HG02884 (cell line): ENCODE results near the gene TRERF1.
A peak's percentile ranks its signal among the peaks of the same experiment; 100 is the strongest.

Experiments used
- ATAC-seq: cut with Tn5 transposase; IDR thresholded peaks from one replicate; pipeline ENCODE4 v1.9.1; 2021; ENCODE audit warnings: mild to moderate bottlenecking, moderate library complexity; ENCODE audit not compliant: unreplicated experiment

The TRERF1 gene

DNA sequence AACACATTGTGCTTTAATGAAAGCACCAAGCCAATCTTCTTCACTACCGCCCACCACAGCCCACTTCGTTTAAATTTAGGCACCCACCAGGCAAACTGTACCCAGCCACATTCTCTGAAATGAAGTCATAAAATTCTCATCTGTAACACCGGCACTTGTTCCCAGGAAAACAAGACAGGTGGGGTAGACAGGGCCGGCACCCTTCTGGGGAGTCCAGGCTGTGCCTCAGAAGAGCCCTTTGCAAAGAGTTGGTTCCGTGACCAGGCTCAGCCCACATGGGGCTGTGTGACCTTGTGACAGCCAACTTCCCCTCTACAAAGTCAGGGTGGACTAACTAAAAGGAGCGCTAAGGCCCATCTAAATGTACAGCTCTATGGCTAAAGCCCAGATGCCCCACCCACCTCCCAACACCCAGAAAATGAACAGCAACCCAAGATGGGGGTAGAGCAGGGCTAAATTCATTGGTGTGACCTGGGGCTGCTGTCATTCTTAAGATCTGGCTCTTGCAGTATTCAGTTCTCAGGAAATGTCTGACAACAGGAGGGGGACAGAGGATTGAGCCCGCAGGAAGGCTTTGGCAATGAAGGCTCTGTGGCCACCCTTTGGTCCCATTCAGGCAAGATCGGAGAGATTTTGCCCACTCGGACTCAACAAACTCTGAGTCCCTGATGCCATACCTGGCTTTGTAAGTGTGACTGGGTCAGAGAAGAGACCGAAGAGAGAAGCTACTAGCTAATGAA, 56.7 kb downstream of the TRERF1 start:
- ATAC-seq = no peak

DNA sequence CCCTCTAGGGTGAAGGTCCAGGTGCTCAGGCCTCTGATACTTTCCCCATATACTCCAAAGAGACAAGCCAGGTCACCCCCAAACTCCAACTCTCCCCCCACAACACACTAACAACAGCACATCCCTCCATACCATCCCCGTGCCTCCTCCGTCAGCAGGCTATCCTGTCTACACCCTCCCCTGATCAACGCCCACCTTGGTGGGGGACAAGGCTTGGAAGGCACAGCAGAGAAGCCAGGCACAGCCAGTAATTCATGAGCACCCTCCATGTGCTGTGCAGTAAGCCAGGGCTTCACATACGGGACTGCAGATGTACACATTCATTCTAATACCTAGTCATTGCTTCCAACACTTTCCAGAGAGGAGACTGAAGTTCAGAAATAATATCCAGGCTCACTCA, 57.6 kb downstream of the TRERF1 start:
- no peak for ATAC-seq

DNA sequence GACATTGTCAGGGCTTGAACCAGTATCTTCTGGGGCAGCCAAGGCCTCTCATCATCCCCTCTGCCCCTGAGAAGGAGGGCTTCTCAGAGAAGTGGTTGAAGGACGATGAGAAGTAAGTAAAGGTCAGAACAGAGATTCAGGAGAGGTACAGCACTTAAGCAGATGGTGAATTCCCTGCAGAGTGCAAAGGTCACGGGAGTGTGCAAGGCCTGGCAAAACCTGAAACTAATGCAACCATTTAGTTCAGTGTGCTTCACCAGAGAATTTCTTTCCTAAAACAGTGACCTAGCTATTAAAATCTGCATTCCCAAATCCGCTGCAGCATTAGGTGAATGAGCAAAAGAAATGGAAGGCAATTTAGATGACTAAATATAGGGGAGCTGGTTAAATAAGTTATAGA, 58.4 kb downstream of the TRERF1 start:
- ATAC-seq = no peak

DNA sequence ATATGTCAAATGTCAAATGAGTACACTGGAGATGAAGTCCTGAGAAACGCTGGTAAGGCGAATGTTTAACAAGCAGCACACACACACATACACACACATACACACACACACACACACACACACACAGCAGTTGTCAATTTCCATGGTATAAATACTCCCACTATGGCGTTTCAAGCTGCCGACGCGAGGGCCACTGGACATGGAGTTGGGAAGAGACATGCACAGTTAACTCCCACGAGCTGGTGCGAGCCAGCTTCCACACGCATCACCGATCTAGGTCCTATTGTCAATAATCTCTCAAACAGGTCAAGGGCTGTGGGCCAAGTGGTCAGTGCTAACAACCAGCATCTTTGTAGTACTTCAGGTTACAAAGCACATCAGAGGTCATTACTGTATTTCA, 58.9 kb downstream of the TRERF1 start:
- ATAC-seq = no peak

DNA sequence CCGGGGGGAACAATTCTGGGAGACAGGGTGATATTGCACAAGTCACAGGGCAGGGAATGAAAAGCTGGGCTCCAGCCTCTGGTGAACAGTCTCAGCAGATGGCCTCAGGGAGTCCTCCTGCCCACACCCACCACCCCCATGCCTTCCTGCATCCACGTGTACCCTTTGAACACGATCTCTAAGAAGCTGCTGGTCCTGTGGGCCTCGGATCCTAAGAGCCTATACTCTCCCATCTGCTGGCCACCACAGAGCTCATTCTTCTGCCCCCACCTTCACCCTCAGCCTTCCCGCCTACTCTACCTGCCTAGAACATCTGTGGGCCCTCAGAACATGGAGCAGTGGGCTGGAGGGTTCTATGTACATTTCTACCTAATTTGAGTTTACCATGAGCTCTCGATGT, 60.3 kb downstream of the TRERF1 start:
- ATAC-seq = no peak

DNA sequence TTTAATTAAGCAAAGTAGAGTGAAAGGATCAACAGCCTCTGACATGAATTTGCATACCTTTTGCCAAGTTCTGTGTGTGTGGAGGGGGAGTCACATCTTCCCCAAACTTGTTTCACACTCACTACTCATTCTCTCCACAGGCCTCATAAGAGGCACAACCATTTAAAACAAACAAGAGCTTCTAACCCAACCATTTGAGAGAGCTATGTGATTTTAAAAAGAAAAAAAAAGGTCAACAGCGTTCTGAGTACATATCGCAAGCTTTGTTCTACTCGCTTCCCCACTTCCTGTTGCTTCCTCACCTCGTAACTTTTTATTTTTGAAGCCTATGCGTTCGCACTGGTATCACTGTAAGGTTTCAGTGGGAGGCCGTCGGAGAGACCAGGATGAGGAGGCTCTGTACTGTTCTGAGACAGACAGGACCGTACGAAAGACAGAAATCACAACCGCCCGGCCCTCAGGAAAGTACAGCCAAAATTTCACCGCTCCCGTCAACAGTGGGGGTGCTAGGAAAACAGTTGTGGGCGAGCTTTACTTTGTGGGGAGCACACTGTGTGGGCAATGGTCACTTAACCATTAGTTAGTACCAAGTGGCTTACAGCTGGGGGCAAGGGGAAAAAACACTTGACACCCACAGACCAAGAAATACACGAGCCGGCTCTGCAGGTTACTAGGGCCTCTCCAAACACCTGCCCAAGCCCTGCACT, 61.3 kb downstream of the TRERF1 start:
- ATAC-seq = peak; percentile 47

DNA sequence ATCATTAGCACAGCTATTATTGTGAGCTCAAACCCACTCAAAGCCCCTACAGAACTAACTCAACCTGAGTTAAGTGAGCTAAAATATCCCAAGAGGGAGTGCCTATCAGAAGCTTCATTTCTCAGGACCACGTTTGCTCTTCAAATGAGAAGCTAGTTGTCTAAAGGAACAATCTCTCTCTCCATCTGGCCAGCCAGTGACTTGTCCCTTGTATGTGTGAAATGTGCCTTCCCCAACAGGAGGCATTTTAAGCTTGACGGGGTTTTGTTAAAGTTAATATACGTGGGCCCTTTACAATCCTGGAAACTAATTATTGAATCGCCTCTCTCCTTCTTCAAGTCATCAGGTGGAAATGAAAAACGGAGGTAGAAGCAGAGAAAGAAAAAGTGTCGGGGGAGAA, 62.0 kb downstream of the TRERF1 start:
- ATAC-seq = no peak

DNA sequence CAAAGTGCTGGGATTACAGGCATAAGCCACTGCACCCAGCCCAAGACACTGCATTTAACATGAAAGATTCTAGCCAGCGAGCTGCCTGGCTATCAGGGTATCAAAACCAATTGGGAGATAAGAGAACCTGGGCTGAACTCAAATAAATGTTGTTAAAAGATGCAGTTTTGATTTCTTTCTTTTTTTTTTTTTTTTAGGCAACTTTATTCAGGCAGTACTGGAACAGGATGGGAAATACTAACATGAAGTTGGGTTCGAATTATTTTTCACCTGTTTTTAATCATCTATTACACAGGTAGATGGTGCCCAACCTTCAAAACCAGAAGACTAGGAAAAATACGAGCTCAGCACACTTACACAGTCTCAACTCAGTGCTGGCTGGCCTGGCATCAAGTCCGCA, 63.7 kb downstream of the TRERF1 start:
- no peak for ATAC-seq

DNA sequence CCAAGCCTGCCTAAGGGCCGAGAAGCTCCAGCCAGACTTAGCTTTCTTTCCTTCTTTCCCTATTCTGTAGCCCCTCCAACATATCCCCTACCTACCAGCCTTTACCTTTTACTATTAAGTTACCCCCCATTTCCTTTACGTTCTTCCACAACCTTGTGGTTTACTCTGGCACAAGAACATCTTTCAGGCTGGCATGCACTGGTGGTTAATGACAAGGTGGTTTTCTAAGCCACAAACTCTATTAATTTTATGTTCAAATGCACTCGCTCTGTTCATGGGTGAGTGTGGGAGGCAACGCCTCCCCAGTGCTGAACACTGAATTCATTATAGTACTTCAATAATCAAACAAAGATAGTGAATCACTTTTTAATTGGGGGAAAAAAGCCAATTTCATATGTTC, 64.4 kb downstream of the TRERF1 start:
- no peak for ATAC-seq

DNA sequence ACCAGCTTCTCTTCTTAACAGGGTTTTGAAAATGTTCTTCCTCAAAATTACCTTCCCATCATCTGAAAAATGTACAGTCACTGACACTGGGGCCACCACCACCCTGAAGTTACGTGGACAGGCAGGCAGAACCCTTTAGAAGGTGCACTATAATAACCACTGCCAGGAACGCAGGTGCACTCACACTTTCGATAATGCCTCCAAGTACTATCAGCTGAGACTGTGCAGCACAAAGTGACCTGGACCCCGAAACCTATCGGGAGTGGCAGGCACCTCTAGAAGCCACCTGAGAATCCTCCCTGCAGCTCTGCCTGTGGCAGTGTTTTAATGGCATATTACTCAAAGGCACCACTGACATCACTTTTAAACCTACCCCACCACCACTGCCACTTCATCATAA, 66.4 kb downstream of the TRERF1 start:
- no peak for ATAC-seq

DNA sequence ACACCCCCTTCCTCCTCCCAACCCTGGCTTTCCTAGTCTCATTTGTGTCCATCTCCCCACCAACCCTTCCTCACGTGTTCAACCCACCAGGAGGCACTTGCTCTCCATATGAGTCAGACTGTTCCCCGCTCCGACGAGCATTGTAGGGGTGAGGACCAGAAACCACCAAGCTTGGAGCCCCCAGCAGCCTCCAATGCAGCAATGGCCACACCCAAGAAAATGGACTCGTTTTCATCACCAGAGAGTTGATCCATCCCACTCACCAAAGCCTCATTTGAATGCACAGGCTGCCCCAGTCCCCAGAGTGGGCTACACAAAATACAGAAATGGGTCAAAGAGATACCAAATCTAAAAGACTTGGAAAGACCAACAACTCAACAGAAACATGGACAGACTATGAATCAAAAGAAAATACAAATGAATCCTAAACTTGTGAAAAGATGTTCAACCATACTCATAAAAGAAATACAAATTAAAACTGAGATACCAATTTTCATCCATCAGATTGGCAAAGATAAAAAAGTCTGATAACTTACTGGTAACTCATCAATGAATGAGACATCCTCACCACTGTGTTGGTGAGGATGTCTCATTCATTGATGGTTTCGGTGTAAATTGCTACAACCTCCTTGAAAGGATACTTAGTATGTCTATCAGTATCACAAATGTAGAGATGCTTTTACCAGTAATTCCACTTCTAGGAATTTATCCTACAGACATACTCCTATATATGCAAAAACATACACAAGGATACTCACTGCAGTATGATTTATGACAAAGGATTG, 68.1 kb downstream of the TRERF1 start:
- no peak for ATAC-seq

DNA sequence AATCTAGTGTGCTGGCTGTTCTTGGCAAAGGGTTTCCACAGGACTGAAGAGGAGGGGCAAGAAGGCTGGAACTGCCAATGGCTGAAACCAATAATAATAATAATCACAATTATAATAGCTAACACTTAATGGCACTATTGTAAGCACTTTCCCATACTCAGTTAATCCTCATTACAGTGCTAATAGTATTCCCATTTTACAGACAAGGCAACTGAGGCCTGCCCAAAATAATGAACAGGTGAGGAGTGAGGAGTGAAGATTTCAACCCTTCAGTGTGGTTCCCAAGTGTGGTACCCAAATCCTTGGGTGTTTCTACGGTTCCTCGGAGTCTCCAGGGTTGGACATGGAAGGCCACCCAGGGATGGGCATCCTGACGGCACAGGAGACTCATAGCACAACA, 69.9 kb downstream of the TRERF1 start:
- no peak for ATAC-seq

DNA sequence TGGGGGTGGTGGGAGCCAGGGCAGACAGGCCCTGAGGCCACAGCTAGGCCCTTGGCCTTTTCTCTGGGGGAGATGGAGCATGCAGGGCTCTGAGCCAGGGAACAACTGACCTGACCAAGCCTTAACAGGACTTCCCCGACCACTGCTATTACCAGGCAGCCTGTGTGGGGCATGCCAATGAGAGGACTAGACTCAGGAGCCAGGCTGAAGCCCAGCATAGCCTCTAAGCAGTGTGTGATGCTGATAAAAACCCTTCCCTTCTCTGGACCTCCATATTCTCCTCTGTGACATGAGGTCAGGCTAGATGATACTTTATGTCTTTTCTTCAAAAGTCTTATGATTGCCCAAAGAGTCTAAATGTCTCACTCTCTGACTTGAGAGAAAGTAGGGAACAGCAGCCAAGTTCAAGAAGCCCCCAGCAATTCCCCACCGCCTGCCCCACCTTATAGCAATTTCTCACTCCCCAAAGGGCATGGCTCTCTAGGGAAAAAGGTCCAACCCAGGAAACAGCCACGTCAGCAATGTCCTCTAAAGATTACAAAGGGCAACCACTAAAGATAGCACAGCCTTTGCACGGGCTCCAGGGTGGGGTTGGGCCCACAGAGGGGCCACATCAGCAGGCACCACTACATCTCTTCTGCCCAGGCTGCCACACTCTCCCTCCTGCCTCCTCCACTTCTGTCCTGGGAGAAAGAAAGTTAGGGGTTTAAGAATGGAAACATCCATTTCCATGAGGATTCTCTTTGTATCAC, 71.3 kb downstream of the TRERF1 start:
- ATAC-seq = no peak

DNA sequence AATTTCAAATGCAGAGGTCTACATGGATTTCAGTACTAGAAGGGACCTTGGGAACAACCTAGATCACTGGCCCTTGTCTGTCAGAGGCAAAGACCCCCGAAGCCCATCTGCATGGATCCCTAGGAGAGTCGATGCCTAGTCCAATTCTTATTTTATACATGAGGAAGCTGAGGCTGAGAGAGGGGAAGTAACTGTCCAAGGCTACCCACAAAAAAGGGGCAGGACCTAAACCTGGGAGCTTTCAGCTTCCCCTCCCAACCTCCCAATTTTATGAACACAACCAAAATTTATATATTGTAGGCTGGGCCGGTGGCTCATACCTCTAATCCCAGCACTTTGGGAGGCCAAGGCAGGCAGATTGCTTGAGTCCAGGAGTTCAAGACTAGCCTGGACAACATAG, 73.2 kb downstream of the TRERF1 start:
- no peak for ATAC-seq

DNA sequence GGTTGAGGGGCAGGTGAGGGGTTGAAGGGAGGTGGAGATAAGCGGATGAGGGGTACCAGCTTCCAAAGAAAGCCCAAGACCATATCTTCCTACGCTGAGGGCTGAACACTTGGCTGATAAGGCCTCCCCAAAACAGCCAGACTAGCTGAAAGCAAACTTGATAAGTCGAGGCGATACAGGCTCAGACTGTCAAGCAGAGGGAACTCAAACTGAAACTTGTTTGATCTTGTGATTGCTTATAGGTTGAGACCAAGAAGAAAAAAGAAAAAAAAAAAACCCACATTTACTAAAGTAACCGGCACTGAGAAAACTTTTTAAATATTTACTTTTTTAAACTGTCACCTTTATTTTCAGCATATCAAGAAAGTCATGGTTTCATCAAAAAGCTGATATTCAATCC, 73.6 kb downstream of the TRERF1 start:
- no peak for ATAC-seq

DNA sequence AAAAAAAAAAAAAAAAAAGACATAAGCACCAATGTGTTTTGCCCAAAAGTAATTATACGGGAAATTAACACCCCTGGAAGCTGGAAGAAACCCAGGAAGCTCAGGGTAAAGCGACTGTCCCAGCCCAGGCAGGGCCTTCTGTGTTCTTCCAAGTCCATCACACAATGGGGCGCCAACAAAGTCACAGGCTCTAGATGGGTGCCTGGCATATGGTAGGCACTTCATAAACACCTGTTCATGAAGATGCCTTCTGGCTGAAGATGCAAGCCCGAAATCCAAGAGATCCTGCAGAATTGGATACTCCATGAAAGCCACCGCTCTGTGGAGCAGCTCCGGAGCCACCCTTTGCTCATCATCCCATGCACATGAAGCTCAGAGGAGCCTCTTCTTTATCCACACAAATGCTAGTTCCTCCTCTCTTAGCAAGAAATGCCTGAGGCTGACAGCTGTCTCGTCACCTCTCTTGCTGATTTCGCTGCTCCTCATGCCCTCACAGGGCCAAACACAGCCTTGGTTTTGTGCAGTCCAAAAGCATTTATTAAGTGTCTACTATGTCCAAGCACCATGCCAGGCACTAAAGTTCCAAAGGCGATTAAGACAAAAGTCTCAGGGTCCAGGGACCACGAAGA, 76.6 kb downstream of the TRERF1 start:
- ATAC-seq = no peak

DNA sequence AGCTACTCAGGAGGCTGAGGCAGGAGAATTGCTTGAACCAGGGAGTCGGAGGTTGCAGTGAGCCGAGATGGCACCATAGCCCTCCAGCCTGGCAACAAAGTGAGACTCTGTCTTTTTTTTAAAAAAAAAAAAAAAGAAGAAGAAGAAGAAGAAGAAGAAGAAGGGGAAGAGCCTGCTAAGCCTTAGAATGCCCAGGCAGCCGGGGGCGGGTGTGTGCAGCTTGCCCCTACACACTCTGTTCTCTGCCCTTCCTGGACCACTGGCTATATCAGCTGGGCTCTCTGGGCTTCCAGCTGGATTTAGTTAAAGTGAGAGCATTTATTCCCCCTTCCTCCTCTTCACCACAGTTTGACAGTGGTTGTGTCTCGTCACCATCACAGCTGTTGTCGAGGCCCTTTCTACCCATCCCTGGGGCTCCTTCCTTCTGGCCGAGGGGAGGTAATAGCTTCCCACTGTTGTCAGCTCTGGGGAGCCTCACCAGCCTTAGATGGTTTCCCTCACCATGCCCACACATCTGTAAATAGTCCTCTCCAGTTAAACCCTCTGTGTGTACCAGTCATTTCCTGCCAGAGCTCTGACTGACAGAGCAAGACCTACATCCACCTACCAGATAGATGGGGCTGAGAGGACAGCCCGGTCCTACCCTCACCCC, 77.6 kb downstream of the TRERF1 start:
- ATAC-seq = no peak

DNA sequence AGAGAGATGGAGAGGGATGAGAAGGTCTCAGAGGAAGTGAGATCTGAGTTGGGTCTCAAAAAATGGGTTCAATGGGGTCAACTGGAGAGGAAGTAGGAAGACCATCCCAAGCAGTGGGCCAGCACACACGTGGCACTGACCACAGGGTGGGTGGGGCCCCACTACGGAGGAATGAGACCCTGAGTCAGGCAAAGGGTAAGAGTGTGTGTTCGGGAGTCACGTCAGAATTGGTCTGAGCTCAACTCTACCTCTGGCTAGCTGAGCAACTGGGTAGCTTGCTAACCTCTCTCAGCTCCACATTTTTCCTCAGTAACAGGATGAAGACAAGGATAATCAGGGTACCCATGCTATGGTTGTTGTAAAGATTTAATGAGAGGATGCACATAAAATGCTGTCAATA, 79.0 kb downstream of the TRERF1 start:
- ATAC-seq = no peak

DNA sequence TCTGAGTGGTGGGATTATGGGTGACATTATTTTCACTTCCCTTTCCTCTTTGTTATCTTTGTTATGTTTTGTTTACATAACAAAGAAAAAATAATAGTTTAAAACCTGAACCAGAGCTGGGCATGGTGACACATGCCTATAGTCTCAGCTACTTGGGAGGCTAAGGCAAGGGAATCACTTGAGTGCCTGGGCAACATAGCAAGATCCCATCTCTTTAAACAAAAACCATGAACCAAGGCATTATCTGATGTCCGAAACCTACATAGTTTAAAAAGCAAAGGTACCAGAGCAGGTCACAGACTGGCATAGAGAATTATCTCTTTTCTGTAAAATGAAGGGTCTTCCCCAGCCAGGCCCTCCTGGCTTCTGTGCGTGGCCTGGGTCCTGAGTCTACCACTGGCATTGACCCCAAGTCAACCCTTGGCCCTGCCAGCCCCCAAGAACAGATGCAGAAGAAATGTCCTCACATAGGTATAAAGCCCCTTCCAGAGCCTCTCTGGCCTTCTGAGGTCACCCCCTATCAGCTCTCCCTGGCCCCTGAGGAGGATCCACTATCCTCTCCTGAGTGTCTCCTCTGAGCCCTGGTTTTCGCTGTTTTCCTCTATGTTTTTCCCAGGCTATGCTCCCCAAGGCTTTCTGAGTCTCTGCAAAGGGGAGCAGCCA, 81.3 kb downstream of the TRERF1 start:
- no peak for ATAC-seq

DNA sequence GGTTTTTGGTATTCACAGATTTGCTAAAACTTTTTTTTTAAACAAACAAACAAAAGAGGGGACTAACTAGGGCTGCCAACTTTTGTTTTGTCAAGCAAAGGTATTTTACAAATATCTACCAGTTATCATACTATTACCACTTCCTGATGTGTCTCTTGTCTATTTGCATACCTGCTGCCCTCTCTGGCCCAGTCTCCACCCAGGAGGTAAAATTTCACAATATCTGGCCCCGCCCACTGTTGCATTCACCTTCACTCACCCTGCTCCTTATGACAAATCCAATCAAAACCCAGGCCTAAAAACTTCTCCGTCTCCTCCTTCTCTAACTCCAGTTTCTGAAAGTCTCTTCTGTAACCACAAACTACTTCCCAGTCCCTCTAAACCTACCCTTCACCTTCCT, 82.2 kb downstream of the TRERF1 start:
- no peak for ATAC-seq
